OCI-LY7 (cell line): ENCODE results near the gene CACNB2. TPM values are rescaled to one million over a fixed set of nuclear protein-coding genes. Genes with fewer than 3 reads are reported as not detected.

Experiments
- BruUV-seq: library from RNA; stranded (reverse); fragments of 400-500 nt; replicated peaks from 2 replicates; lab custom pipeline; 2021; lab: Mats Ljungman, UMichigan
- CTCF ChIA-PET: fragments of 300-600 bp; sonication (Branson Sonifier 250); formaldehyde crosslinking; loops from one replicate; lab custom pipeline; 2022; ENCODE audit warnings: antibody characterized with exemption; ENCODE audit not compliant: unreplicated experiment; lab: Charles Lee
- POLR2A ChIA-PET: fragments of 300-600 bp; sonication (Branson Sonifier 250); formaldehyde crosslinking; loops from one replicate; lab custom pipeline; 2022; ENCODE audit warnings: antibody characterized with exemption; lab: Charles Lee
- DNase-seq: peaks from one replicate; pipeline ENCODE4 v3.0.0-alpha.2; 2015; ENCODE audit warnings: low spot score
- H2AFZ ChIP-seq: fragments of 200-600 bp; sonication (generic), shearing (Covaris generic); 2 replicates; pipeline ENCODE4 v1.6.1; 2014; ENCODE audit warnings: mild to moderate bottlenecking, antibody characterized with exemption, low read length, moderate library complexity
- H3K27ac ChIP-seq: fragments of 200-600 bp; sonication (generic); 2 replicates; pipeline ENCODE4 v1.5.1; 2014; ENCODE audit warnings: mixed run types, low read depth, mild to moderate bottlenecking, moderate library complexity, low read length, inconsistent platforms; ENCODE audit not compliant: poor library complexity, severe bottlenecking
- H3K36me3 ChIP-seq: fragments of 200-600 bp; sonication (generic); 2 replicates; pipeline ENCODE4 v1.6.1; 2014; ENCODE audit warnings: mild to moderate bottlenecking, antibody characterized with exemption, low read length, moderate library complexity, mixed read lengths; ENCODE audit not compliant: insufficient read depth
- H3K4me1 ChIP-seq: fragments of 200-600 bp; sonication (generic); 2 replicates; pipeline ENCODE4 v1.5.1; 2014; ENCODE audit warnings: mild to moderate bottlenecking, low read length; ENCODE audit not compliant: insufficient read depth, poor library complexity, severe bottlenecking
- H3K4me2 ChIP-seq: fragments of 200-600 bp; sonication (generic); 2 replicates; pipeline ENCODE4 v1.6.1; 2014; ENCODE audit warnings: mild to moderate bottlenecking, low read length
- H3K4me3 ChIP-seq: fragments of 200-600 bp; sonication (generic); 2 replicates; pipeline ENCODE4 v1.5.1; 2014; ENCODE audit warnings: mild to moderate bottlenecking, low read depth, low read length; ENCODE audit not compliant: poor library complexity, severe bottlenecking
- H3K79me2 ChIP-seq: fragments of 200-600 bp; sonication (generic); 2 replicates; pipeline ENCODE4 v1.6.1; 2016; ENCODE audit warnings: low read depth, mild to moderate bottlenecking, low read length, moderate library complexity, mixed read lengths; ENCODE audit not compliant: insufficient read depth
- H3K9me2 ChIP-seq: fragments of 200-600 bp; sonication (generic); 2 replicates; pipeline ENCODE4 v1.6.1; 2016; ENCODE audit warnings: mild to moderate bottlenecking, low read length, mixed read lengths; ENCODE audit not compliant: insufficient read depth
- H3K9me3 ChIP-seq: fragments of 200-600 bp; sonication (generic); 2 replicates; pipeline ENCODE4 v1.6.1; 2014; ENCODE audit warnings: mild to moderate bottlenecking, mixed run types, low read length, mixed read lengths
- H4K20me1 ChIP-seq: fragments of 200-600 bp; sonication (generic); 2 replicates; pipeline ENCODE4 v1.6.1; 2014; ENCODE audit warnings: mild to moderate bottlenecking, antibody characterized with exemption, low read length, moderate library complexity, mixed read lengths; ENCODE audit not compliant: insufficient read depth
- EZH2phosphoT487 ChIP-seq: fragments of 200-600 bp; sonication (generic); IDR thresholded peaks from 2 replicates; pipeline ENCODE4 v1.6.1; 2018; ENCODE audit warnings: low read depth, borderline replicate concordance, mild to moderate bottlenecking, mixed run types, antibody characterized with exemption, low read length, moderate library complexity, mixed read lengths
- intact Hi-C: fragments of 100-400 bp; cut with micrococcal nuclease; formaldehyde crosslinking; loops from one replicate; pipeline ENCODE4 v1.10.0; 2022; ENCODE audit not compliant: unreplicated experiment
- total RNA-seq, 2 experiments: library from RNA; depleted of rRNA in 1 of 2; stranded (reverse); fragments of >200 nt in 1 of 2; shearing (Covaris generic) in 1 of 2; gene quantifications; 2 replicates each; pipeline ENCODE4 v1.2.3, GENCODE V29; 2014 to 2022
- TF ChIP-seq, protein P1 (sequence below): fragments of 200-600 bp; sonication (generic); conservative IDR thresholded peaks from 2 replicates; pipeline ENCODE4 v1.5.1; 2014; ENCODE audit warnings: mild to moderate bottlenecking, antibody characterized with exemption, low read length, moderate library complexity, mixed read lengths

CACNB2 gene
- total RNA-seq, 2 experiments from 2014 or later: not detected

DNA sequence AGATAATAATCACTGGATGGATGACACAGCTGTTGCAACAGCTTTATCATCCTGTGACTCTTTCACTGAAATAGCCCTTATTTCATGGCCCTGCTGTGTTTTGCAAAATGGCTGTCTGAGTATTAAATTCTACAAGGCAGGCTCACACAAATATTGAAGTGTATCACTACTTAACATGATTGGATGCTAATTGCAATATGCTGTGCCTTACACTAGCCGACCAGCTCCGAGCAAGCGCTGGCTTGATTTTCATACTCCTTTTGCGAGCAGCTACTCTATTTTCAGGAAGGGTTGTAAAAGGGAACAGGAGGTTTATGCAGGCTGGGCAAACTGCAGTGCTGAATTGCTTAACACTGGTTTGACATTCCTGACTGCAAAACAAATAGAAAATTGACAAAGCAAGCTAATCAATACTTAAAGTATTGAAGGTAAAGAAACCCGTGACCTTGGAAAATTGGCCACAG is 121.6 kb downstream of the CACNB2 start:
- no TSS peak for BruUV-seq
- no peak for TF ChIP-seq EZH2phosphoT487
- TF ChIP-seq, protein P1, sequence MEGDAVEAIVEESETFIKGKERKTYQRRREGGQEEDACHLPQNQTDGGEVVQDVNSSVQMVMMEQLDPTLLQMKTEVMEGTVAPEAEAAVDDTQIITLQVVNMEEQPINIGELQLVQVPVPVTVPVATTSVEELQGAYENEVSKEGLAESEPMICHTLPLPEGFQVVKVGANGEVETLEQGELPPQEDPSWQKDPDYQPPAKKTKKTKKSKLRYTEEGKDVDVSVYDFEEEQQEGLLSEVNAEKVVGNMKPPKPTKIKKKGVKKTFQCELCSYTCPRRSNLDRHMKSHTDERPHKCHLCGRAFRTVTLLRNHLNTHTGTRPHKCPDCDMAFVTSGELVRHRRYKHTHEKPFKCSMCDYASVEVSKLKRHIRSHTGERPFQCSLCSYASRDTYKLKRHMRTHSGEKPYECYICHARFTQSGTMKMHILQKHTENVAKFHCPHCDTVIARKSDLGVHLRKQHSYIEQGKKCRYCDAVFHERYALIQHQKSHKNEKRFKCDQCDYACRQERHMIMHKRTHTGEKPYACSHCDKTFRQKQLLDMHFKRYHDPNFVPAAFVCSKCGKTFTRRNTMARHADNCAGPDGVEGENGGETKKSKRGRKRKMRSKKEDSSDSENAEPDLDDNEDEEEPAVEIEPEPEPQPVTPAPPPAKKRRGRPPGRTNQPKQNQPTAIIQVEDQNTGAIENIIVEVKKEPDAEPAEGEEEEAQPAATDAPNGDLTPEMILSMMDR: no peak
- no peaks in the 10 kb centered on the region for H3K9me3 ChIP-seq
- POLR2A ChIA-PET: interaction anchor here (0.7 kb wide), 1 partner anchor 25 kb away, joined by 4 read pairs; no protein-coding TSS in a partner anchor
- no peak overlapping the region for H3K4me2 ChIP-seq
- no peak overlapping the region for H3K4me3 ChIP-seq
- H2AFZ ChIP-seq: no peak overlapping the region
- H3K4me1 ChIP-seq: no peaks in the 10 kb centered on the region
- CTCF ChIA-PET: no interaction called here
- no peaks in the 10 kb centered on the region for H4K20me1 ChIP-seq
- no peaks in the 10 kb centered on the region for H3K36me3 ChIP-seq
- intact Hi-C loops: no loop called here
- H3K27ac ChIP-seq: no peak overlapping the region
- no peak for DNase-seq
- no peaks in the 10 kb centered on the region for H3K79me2 ChIP-seq
- H3K9me2 ChIP-seq: no peaks in the 10 kb centered on the region

DNA sequence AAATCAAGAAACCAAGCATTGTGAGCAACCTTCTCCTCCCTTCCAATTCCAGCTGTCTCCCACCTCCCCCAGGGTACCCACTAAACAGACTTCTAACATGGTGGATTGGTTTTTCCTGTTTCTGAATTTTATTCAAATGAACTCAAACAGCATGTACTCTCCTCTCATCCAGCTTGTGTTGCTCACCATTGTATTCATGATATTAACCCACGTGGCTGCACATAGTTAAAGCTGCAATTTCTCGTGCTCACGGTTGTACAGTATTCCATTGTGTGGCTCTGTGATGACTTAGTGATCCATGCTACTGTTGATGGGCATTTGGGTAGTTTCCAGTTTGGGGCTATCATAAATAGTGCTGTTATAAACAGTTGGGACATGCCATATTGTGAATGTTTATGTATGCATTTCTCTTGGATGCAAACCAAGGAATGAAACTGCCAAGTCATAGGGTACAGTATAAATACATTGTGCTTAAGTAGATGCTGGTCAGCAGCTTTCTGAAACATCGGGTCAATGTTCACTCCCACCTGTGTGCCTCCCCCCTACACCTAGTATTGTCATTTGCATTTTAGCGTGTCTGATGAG is 124.3 kb downstream of the CACNB2 start:
- intact Hi-C loops: no loop called here
- Histone ChIP-seq H4K20me1 (no peaks in the 10 kb centered on the region), H3K9me3 (no peaks in the 10 kb centered on the region), H3K4me2 (no peak overlapping the region), H3K9me2 (no peaks in the 10 kb centered on the region), H3K79me2 (no peaks in the 10 kb centered on the region), H3K4me1 (no peaks in the 10 kb centered on the region), H3K36me3 (no peaks in the 10 kb centered on the region), H2AFZ (no peak overlapping the region), H3K27ac (no peak overlapping the region), H3K4me3 (no peak overlapping the region)
- BruUV-seq: no TSS peak
- no peak for DNase-seq
- CTCF ChIA-PET: no interaction called here
- POLR2A ChIA-PET: interaction anchor here (0.6 kb wide), 1 partner anchor 26 kb away, joined by 5 read pairs; no protein-coding TSS in a partner anchor
- TF ChIP-seq EZH2phosphoT487: no peak
- TF ChIP-seq, protein P1: no peak

DNA sequence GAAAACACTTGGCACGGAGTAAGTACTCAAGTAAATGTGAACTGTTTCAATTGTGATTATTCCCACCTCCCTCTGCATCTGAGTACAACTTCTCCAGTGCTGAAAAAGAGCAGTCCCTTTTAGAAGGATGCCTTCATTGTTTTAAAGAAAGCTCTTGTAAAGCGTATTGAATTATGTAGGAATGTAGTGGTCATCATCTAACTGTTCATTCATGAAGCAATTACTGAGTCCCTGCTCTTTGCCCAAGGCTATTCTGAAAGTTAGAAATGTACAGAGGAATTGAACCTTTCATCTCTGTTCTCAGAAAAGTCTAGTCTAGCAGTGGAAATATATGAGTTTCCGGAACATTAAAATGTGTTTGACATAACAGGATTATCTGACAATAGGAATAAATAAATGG is 127.8 kb downstream of the CACNB2 start:
- Histone ChIP-seq H3K27ac (no peak overlapping the region), H3K4me2 (no peak overlapping the region), H3K4me3 (no peak overlapping the region), H3K79me2 (no peaks in the 10 kb centered on the region), H3K4me1 (no peaks in the 10 kb centered on the region), H2AFZ (no peak overlapping the region), H3K9me3 (no peaks in the 10 kb centered on the region), H4K20me1 (no peaks in the 10 kb centered on the region), H3K9me2 (no peaks in the 10 kb centered on the region), H3K36me3 (no peaks in the 10 kb centered on the region)
- no TSS peak for BruUV-seq
- ChIA-PET CTCF (no interaction called here), POLR2A (no interaction called here)
- TF ChIP-seq, protein P1: no peak
- TF ChIP-seq EZH2phosphoT487: no peak
- intact Hi-C loops: no loop called here
- no peak for DNase-seq
